ENCODE measurements around the gene PKN3. TPM values are rescaled to one million over a fixed set of nuclear protein-coding genes. Genes with fewer than 3 reads are reported as not detected.
"Not testable (repeated sequence)": the region's sequence is repeated elsewhere in the genome, so short reads cannot be mapped to it uniquely, and the experiment has no call there.

PKN3 gene
- total RNA-seq, 4 donors from 2014 or later = 1.9 to 20.1 (median 5.8) TPM

DNA sequence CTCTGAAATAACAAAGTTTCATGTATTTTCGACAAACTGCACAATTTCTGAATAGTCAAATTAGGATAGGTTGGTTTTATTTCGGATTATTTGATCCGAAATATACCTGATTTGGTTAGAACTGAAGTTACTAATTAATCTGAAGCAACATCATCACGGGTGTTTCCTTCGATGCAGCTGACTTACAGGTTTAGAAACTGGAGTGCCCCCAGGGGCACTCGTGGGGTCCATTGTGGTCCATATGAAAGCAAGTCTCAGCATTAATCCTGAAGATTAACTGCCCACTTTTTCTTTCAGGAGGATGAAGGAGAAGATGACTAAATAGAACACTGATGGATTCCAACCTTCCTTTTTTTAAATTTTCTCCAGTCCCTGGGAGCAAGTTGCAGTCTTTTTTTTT, 8.0 kb upstream of the PKN3 start:
- intact Hi-C loops (cut with DNase I; ENCODE audit: low total_unique reads) = no loop called here

DNA sequence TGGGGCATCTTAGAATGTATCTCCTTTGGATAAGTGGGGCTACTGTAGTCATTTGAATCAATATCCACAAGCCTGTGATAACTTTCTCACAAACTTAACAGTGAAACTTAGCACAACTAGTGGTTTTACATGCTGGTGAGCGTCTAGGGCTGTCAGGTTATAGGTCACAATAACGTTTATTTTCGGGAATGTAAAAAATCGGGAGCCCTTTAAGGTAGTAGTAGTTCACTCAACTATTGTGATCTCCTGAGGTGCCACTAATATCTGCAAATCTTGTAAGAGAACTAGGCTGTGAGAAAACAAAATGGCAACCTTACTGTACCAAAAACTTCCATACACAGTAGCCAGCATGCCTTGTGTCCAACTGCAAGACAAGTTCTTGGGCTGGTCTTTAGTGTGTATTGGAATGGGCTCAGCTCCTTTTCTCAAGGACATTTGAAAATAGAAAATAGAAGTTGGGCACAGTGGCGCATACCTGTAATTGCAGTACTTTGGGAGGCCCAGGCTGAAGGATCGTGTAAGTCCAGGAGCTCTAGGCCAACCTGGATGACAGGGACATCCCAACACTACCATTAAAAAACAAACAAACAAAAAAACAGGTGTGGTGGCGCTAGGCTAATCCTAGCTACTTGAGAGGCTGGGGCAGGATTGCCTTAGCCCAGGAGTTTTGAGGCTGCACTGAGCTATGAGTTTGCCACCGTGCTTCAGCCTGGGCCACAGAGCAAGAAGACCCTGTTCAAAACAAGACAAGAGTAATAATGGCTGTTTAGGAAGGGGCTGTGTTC, 5.2 kb upstream of the PKN3 start:
- intact Hi-C loops (cut with DNase I; ENCODE audit: low total_unique reads) (no loop called here), in situ Hi-C loops (cut with MboI; ENCODE audit: low pct_ligation_motif_present in 1 of 4, low pct_unique_long_range_greater_than_20kb in 1 of 4, low sequenced_read_pairs in 3 of 4) (no loop called here)
- Histone ChIP-seq H3K4me1 (peaks cover 0 to 2% (median 0%) of the 10 kb centered on the region in 4 donors), H3K36me3 (peaks cover 0 to 32% (median 13%) of the 10 kb centered on the region in 4 donors), H3K4me3 (no peak overlapping the region), H3K27me3 (no peaks in the 10 kb centered on the region), H3K27ac (no peak overlapping the region), H3K9me3 (no peaks in the 10 kb centered on the region)
- 62 to 74% methylated on average over 6 to 8 of the region's 8 CpGs for WGBS, 2 donors (ENCODE audit: low coverage in 1 of 2)
- TF ChIP-seq EP300 (IDR thresholded peaks at IDR 0.05; ENCODE audit: low read depth) = no peak
- TF ChIP-seq POLR2AphosphoS5 (IDR thresholded peaks at IDR 0.05) = peak in 1 of 3 donors; percentile 14
- TF ChIP-seq, protein P1, sequence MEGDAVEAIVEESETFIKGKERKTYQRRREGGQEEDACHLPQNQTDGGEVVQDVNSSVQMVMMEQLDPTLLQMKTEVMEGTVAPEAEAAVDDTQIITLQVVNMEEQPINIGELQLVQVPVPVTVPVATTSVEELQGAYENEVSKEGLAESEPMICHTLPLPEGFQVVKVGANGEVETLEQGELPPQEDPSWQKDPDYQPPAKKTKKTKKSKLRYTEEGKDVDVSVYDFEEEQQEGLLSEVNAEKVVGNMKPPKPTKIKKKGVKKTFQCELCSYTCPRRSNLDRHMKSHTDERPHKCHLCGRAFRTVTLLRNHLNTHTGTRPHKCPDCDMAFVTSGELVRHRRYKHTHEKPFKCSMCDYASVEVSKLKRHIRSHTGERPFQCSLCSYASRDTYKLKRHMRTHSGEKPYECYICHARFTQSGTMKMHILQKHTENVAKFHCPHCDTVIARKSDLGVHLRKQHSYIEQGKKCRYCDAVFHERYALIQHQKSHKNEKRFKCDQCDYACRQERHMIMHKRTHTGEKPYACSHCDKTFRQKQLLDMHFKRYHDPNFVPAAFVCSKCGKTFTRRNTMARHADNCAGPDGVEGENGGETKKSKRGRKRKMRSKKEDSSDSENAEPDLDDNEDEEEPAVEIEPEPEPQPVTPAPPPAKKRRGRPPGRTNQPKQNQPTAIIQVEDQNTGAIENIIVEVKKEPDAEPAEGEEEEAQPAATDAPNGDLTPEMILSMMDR (IDR thresholded peaks at IDR 0.05) = no peak
- no peak for DNase-seq

More for the DNA sequence above, 8.0 kb upstream of the PKN3 start:
- no peak for DNase-seq
- peaks cover 8 to 12% (median 10%) of the 10 kb centered on the region in 4 donors for H3K4me1 ChIP-seq
- WGBS, 2 donors (ENCODE audit: low coverage in 1 of 2) = 61 to 65% methylated on average over 6 of the region's 6 CpGs
- H3K36me3 ChIP-seq = peaks cover 0 to 35% (median 15%) of the 10 kb centered on the region in 4 donors
- H3K27ac ChIP-seq = no peak overlapping the region
- H3K27me3 ChIP-seq = no peaks in the 10 kb centered on the region
- TF ChIP-seq POLR2AphosphoS5 (IDR thresholded peaks at IDR 0.05) (no peak), EP300 (IDR thresholded peaks at IDR 0.05; ENCODE audit: low read depth) (no peak), POLR2A (IDR thresholded peaks at IDR 0.05) (no peak)
- TF ChIP-seq, protein P1 (IDR thresholded peaks at IDR 0.05) = no peak
- H3K9me3 ChIP-seq = no peaks in the 10 kb centered on the region
- in situ Hi-C loops (cut with MboI; ENCODE audit: low pct_ligation_motif_present in 1 of 4, low pct_unique_long_range_greater_than_20kb in 1 of 4, low sequenced_read_pairs in 3 of 4) = no loop called here
- no peak overlapping the region for H3K4me3 ChIP-seq

DNA sequence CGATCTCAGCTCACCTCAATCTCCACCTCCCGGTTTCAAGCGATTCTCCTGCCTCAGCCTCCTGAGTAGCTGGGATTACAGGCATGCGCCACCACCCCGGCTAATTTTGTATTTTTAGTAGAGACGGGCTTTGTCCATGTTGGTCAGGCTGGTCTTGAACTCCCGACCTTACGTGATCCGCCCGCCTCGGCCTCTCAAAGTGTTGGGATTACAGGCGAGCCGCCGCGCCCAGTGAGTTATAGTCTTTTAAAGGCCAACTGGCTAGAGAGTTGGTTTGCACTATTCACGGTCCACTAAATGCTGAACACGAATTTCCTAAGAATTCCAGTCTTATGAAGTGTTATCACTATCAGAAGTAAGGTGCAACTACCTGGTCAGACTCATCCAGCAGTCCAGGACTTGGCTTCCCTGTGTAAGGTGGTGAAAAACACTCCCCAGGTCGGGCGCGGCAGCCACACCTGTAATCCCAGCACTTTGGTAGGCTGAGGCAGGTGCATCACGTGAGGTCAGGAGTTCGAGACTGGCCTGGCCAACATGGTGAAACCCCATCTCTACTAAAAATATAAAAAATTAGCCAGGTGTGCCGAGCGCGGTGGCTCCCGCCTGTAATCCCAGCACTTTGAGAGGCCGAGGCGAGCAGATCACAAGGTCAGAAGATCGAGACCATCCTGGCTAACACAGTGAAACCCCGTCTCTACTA, 3.1 kb upstream of the PKN3 start:
- H3K9me3 ChIP-seq; H3K4me3 ChIP-seq; H3K4me1 ChIP-seq; intact Hi-C loops (cut with DNase I; ENCODE audit: low total_unique reads); H3K27me3 ChIP-seq; in situ Hi-C loops (cut with MboI; ENCODE audit: low pct_ligation_motif_present in 1 of 4, low pct_unique_long_range_greater_than_20kb in 1 of 4, low sequenced_read_pairs in 3 of 4); DNase-seq; H3K27ac ChIP-seq: not testable (repeated sequence)
- WGBS, 2 donors (ENCODE audit: low coverage in 1 of 2) = 91 to 100% methylated on average over 8 to 30 of the region's 30 CpGs
- H3K36me3 ChIP-seq = peaks cover 0 to 12% (median 3%) of the 10 kb centered on the region in 4 donors

DNA sequence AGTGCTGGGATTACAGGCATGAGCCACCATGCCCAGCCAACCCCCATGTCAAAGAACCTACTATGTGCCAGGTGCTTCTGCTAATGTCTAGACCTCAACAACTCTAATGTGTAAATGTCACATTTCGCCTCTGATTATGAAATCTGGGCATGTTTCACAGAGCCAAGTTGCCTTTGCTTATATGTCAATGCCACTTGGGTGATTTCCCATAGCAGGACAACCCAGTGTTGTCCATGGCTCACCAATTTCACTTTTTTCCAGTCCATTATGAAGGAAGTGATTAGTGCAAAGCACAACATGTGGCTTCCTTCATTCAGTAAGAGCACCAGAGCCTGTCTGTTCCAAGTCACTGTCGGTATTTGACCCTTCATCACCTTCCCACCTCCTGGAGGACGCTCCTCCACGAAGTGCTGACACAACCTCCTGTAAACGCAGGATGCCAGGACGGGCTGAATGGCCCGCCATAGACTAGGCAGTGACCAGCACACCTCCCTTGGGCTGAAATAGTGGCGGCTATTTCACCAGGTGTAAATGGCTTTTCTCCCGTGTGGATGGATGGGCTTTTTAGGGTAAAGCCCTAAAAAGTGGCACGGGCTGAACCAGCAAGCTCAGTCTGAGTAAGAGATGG, 962 bp upstream of the PKN3 start:
- WGBS, 2 donors (ENCODE audit: low coverage in 1 of 2) = 78 to 85% methylated on average over 4 to 10 of the region's 10 CpGs
- no peak for TF ChIP-seq EP300 (IDR thresholded peaks at IDR 0.05; ENCODE audit: low read depth)
- TF ChIP-seq POLR2AphosphoS5 (IDR thresholded peaks at IDR 0.05) = no peak
- no peak for TF ChIP-seq POLR2A (IDR thresholded peaks at IDR 0.05)
- TF ChIP-seq, protein P1 (IDR thresholded peaks at IDR 0.05) = no peak
- Histone ChIP-seq H3K27ac (no peak overlapping the region), H3K9me3 (no peaks in the 10 kb centered on the region), H3K27me3 (no peaks in the 10 kb centered on the region), H3K36me3 (no peaks in the 10 kb centered on the region), H3K4me3 (no peak overlapping the region), H3K4me1 (peaks cover 0 to 10% (median 6%) of the 10 kb centered on the region in 4 donors)
- in situ Hi-C loops (cut with MboI; ENCODE audit: low pct_ligation_motif_present in 1 of 4, low pct_unique_long_range_greater_than_20kb in 1 of 4, low sequenced_read_pairs in 3 of 4) (no loop called here), intact Hi-C loops (cut with DNase I; ENCODE audit: low total_unique reads) (no loop called here)
- DNase-seq = no peak
